Measurements from ENCODE around the gene AHCY. TPM values are rescaled to one million over a fixed set of nuclear protein-coding genes. Genes with fewer than 3 reads are reported as not detected.

AHCY gene
- polyA plus RNA-seq, 1 donor = 179 TPM

Other genes starting within 250 kb of the AHCY start
- gene EIF2S2, start 191.1 kb downstream of the AHCY start, polyA plus RNA-seq (ENCODE audit: insufficient read length) = 50.6 TPM
- gene ASIP, start 61.9 kb downstream of the AHCY start, polyA plus RNA-seq (ENCODE audit: insufficient read length) = 0.70 TPM
- 58.8 TPM for gene ITCH, start 59.9 kb upstream of the AHCY start, polyA plus RNA-seq (ENCODE audit: insufficient read length)
- 191 TPM for gene DYNLRB1, start 213.1 kb upstream of the AHCY start, polyA plus RNA-seq (ENCODE audit: insufficient read length)

Data from left kidney (tissue), 1 donor.